HepG2 (cell line): ENCODE results near the gene FUT1. TPM values are rescaled to one million over a fixed set of nuclear protein-coding genes. Genes with fewer than 3 reads are reported as not detected.

Experiments
- AGO1 ChIP-seq: fragments of 200-400 bp; formaldehyde crosslinking; IDR thresholded peaks from 2 replicates; pipeline ENCODE4 v1.6.1; 2017; ENCODE audit warnings: mild to moderate bottlenecking, low read depth, low read length, moderate library complexity; ENCODE audit not compliant: poor library complexity, severe bottlenecking
- AGO2 ChIP-seq: fragments of 200-400 bp; formaldehyde crosslinking; optimal IDR thresholded peaks from 2 replicates; pipeline ENCODE3; 2017; ENCODE audit warnings: mild to moderate bottlenecking, low read depth, low read length, moderate library complexity
- ATF7-NPFF ChIP-seq: sonication (generic); formaldehyde crosslinking; IDR thresholded peaks from 2 replicates; pipeline ENCODE4 v1.8.1; 2023; ENCODE audit warnings: mild to moderate bottlenecking, low read depth, missing genetic modification reagents, moderate library complexity
- ELF3 ChIP-seq: IDR thresholded peaks from 2 replicates; pipeline ENCODE4 v1.6.1; 2016; ENCODE audit warnings: missing genetic modification reagents, missing compliant biosample characterization
- HDAC1 ChIP-seq: sonication (generic); formaldehyde crosslinking; IDR thresholded peaks from 2 replicates; pipeline ENCODE4 v1.5.1; 2020; ENCODE audit warnings: mild to moderate bottlenecking, missing genetic modification reagents
- HOXA5 ChIP-seq: sonication (generic); formaldehyde crosslinking; IDR thresholded peaks from 2 replicates; pipeline ENCODE4 v1.4.0; 2020; ENCODE audit warnings: missing genetic modification reagents
- MED1 ChIP-seq: sonication (generic); formaldehyde crosslinking; IDR thresholded peaks from 2 replicates; pipeline ENCODE4 v1.4.0; 2020; ENCODE audit warnings: missing genetic modification reagents
- MTA1 ChIP-seq: sonication (generic); formaldehyde crosslinking; IDR thresholded peaks from 2 replicates; pipeline ENCODE4 v1.4.0; 2020; ENCODE audit warnings: missing genetic modification reagents, mild to moderate bottlenecking, borderline replicate concordance
- MXD4 ChIP-seq: IDR thresholded peaks from 2 replicates; pipeline ENCODE4 v1.6.1; 2016; ENCODE audit warnings: mild to moderate bottlenecking, missing biosample characterization, missing genetic modification reagents
- MXI1 ChIP-seq: IDR thresholded peaks from 3 replicates; pipeline ENCODE4 v1.6.1; 2012; ENCODE audit warnings: low read depth, low read length, inconsistent platforms, borderline replicate concordance
- MYC ChIP-seq: sonication (generic); formaldehyde crosslinking; IDR thresholded peaks from 2 replicates; pipeline ENCODE4 v1.9.0; 2021; ENCODE audit warnings: missing genetic modification reagents, borderline replicate concordance
- PHF8 ChIP-seq: sonication (generic); formaldehyde crosslinking; IDR thresholded peaks from 2 replicates; pipeline ENCODE4 v1.5.0; 2020; ENCODE audit warnings: missing genetic modification reagents
- PITX1 ChIP-seq: sonication (generic); formaldehyde crosslinking; IDR thresholded peaks from 2 replicates; pipeline ENCODE4 v1.5.1; 2020; ENCODE audit warnings: mild to moderate bottlenecking, missing genetic modification reagents
- SAP130 ChIP-seq: IDR thresholded peaks from 2 replicates; pipeline ENCODE4 v1.6.1; 2016; ENCODE audit warnings: low read depth
- YY1 ChIP-seq: IDR thresholded peaks from 2 replicates; pipeline ENCODE4 v1.6.1; 2011; ENCODE audit warnings: low read length, low read depth, moderate library complexity, mild to moderate bottlenecking; ENCODE audit not compliant: insufficient read depth, insufficient replicate concordance
- ZMYM3 ChIP-seq: sonication (generic); formaldehyde crosslinking; IDR thresholded peaks from 2 replicates; pipeline ENCODE4 v1.5.1; 2020; ENCODE audit warnings: mild to moderate bottlenecking, missing genetic modification reagents
- ZNF232 ChIP-seq: sonication (generic); formaldehyde crosslinking; IDR thresholded peaks from 2 replicates; pipeline ENCODE4 v1.4.0; 2020; ENCODE audit warnings: missing genetic modification reagents, borderline replicate concordance
- ZNF253 ChIP-seq: sonication (generic); formaldehyde crosslinking; IDR thresholded peaks from 2 replicates; pipeline ENCODE4 v1.8.0; 2022; ENCODE audit warnings: mild to moderate bottlenecking, missing genetic modification reagents, borderline replicate concordance
- ZNF350 ChIP-seq: sonication (generic); formaldehyde crosslinking; IDR thresholded peaks from 2 replicates; pipeline ENCODE4 v1.4.0; 2020; ENCODE audit warnings: mild to moderate bottlenecking, low read depth, missing genetic modification reagents, borderline replicate concordance
- ZNF703 ChIP-seq: sonication (generic); formaldehyde crosslinking; IDR thresholded peaks from 2 replicates; pipeline ENCODE4 v1.5.1; 2020; ENCODE audit warnings: missing genetic modification reagents, mild to moderate bottlenecking, moderate library complexity, borderline replicate concordance
- ZNF724P ChIP-seq: sonication (generic); formaldehyde crosslinking; IDR thresholded peaks from 2 replicates; pipeline ENCODE4 v1.8.0; 2022; ENCODE audit warnings: missing genetic modification reagents, borderline replicate concordance
- polyA plus RNA-seq, 8 experiments: library from polyadenylated mRNA; depleted of rRNA in 3 of 8; stranded (reverse) in 7 of 8; unstranded in 1 of 8; fragments of >200 nt; fragmentation: Illumina TruSeq in 4 of 8; extraction: Trizol in 4 of 8; gene quantifications; 2 replicates each; pipeline versions ENCODE4 v1.2.1 to v1.2.3, GENCODE V29; 2011 to 2016; ENCODE audit warnings: low read depth in 4 of 8, missing spikeins in 1 of 8, mixed read lengths in 1 of 8; ENCODE audit not compliant: insufficient read depth in 1 of 8
- total RNA-seq, 5 experiments: library from RNA; depleted of rRNA; stranded (reverse); fragments of >200 nt; fragmentation: Illumina TruSeq; extraction: Trizol; gene quantifications; 2 replicates each; pipeline ENCODE4 v1.2.3, GENCODE V29; 2016; ENCODE audit warnings: low read depth in 1 of 5
- TF ChIP-seq, protein P1 (sequence below): sonication (generic); formaldehyde crosslinking; IDR thresholded peaks from 2 replicates; pipeline ENCODE4 v1.4.0; 2020; ENCODE audit warnings: missing genetic modification reagents, mild to moderate bottlenecking, borderline replicate concordance
- TF ChIP-seq, protein P2 (sequence below): sonication (generic); formaldehyde crosslinking; IDR thresholded peaks from 2 replicates; pipeline ENCODE4 v1.4.0; 2020; ENCODE audit warnings: missing genetic modification reagents, mild to moderate bottlenecking, borderline replicate concordance
- TF ChIP-seq, protein P3 (sequence below): IDR thresholded peaks from 2 replicates; pipeline ENCODE4 v1.6.1; 2016

The FUT1 gene
- total and polyA plus RNA-seq, 2 of the 13 experiments (the other 11 are each of a cell fraction or from before 2014, with no cell fraction given) = 0.07 to 1.1 TPM

DNA sequence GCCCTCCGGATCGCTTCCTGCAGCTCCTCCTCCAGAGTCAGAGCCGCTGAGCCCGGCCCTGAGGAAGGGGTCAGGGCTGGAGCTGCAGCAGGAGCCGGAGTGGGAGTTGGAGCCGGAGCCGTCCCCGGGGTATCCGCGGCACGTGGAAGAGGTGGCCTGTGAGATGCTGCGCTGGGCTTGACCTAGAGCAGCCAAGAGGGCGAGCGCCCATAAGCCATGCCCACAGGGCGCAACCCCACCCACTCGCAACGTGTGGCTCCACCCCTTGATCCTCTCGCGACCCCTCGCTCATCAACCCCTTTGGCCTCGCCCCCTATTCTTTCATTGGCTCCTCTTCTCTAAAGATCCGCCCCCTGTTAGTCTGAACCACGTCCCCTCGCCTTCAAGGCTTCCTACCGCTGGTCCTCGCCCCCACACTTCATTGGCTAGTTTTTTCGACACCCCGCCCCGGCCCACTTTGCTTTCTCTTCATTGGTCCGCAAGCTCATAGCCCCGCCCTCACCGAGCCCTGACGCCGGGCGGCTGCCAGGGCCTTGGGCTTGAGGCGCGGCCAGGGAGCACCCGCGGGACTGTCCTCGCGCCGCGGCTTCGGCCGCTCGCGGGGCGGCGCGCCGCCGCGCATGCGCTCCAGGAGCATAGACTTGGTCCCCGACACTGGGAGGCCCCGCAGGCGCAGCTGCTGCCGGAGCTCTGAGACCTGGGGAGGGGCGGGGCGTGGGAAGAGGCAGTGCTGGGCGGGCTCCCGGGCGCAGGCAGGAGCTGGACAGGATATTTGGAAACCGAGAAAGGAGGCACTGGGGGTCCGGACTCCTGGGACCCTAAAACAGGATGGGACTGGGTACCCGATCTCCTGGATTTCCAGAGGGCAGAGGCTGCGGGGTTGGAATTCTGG, 38.3 kb downstream of the FUT1 start (continued):
- TF ChIP-seq YY1 (peak; percentile 43), ZMYM3 (CRISPR knock-in tag) (no peak), PITX1 (peak; percentile 15; the same call in 1 of the 2 replicates), MYC (CRISPR knock-in tag) (peak; percentile 19; the same call in 1 of the 2 replicates), MXI1 (peak; percentile 79; the same call in 1 of the 3 replicates), ZNF350 (CRISPR knock-in tag) (no peak), HDAC1 (CRISPR knock-in tag) (peak; percentile 44; the same call in 1 of the 2 replicates), AGO1 (peak; percentile 61), MXD4 (CRISPR knock-in tag) (peak; percentile 48; the same call in 1 of the 2 replicates), ZNF724P (CRISPR knock-in tag) (no peak), MED1 (CRISPR knock-in tag) (peak; percentile 21; the same call in 1 of the 2 replicates), AGO2 (peak; percentile 80), SAP130 (CRISPR knock-in tag) (peak; percentile 57), PHF8 (CRISPR knock-in tag) (peak; percentile 68), ELF3 (CRISPR knock-in tag) (0 out of 2 replicates have a peak, but pooled peaks have one; percentile 17), ZNF703 (CRISPR knock-in tag) (no peak), HOXA5 (0 out of 2 replicates have a peak, but pooled peaks have one; percentile 15), MTA1 (peak; percentile 25; the same call in 1 of the 2 replicates), ZNF253 (CRISPR knock-in tag) (no peak), ATF7-NPFF (CRISPR knock-in tag) (peak; percentile 65; the same call in 1 of the 2 replicates), ZNF232 (peak; percentile 35; the same call in 1 of the 2 replicates)
- TF ChIP-seq, protein P1, sequence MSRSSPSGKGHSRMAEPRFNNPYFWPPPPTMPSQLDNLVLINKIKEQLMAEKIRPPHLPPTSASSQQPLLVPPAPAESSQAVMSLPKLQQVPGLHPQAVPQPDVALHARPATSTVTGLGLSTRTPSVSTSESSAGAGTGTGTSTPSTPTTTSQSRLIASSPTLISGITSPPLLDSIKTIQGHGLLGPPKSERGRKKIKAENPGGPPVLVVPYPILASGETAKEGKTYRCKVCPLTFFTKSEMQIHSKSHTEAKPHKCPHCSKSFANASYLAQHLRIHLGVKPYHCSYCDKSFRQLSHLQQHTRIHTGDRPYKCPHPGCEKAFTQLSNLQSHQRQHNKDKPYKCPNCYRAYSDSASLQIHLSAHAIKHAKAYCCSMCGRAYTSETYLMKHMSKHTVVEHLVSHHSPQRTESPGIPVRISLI (CRISPR knock-in tag) = no peak
- TF ChIP-seq, protein P2, sequence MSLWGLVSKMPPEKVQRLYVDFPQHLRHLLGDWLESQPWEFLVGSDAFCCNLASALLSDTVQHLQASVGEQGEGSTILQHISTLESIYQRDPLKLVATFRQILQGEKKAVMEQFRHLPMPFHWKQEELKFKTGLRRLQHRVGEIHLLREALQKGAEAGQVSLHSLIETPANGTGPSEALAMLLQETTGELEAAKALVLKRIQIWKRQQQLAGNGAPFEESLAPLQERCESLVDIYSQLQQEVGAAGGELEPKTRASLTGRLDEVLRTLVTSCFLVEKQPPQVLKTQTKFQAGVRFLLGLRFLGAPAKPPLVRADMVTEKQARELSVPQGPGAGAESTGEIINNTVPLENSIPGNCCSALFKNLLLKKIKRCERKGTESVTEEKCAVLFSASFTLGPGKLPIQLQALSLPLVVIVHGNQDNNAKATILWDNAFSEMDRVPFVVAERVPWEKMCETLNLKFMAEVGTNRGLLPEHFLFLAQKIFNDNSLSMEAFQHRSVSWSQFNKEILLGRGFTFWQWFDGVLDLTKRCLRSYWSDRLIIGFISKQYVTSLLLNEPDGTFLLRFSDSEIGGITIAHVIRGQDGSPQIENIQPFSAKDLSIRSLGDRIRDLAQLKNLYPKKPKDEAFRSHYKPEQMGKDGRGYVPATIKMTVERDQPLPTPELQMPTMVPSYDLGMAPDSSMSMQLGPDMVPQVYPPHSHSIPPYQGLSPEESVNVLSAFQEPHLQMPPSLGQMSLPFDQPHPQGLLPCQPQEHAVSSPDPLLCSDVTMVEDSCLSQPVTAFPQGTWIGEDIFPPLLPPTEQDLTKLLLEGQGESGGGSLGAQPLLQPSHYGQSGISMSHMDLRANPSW (CRISPR knock-in tag) = no peak
- TF ChIP-seq, protein P3, sequence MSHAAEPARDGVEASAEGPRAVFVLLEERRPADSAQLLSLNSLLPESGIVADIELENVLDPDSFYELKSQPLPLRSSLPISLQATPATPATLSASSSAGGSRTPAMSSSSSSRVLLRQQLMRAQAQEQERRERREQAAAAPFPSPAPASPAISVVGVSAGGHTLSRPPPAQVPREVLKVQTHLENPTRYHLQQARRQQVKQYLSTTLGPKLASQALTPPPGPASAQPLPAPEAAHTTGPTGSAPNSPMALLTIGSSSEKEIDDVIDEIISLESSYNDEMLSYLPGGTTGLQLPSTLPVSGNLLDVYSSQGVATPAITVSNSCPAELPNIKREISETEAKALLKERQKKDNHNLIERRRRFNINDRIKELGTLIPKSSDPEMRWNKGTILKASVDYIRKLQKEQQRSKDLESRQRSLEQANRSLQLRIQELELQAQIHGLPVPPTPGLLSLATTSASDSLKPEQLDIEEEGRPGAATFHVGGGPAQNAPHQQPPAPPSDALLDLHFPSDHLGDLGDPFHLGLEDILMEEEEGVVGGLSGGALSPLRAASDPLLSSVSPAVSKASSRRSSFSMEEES (CRISPR knock-in tag) = 0 out of 2 replicates have a peak, but pooled peaks have one; percentile 56
